Measurements from ENCODE around the gene APLF. TPM values are rescaled to one million over a fixed set of nuclear protein-coding genes. Genes with fewer than 3 reads are reported as not detected.

APLF gene
- total and polyA plus RNA-seq, 7 donors: 0.52 to 4.3 (median 2.8) TPM

GRCh38 chr2:68603059-68603458, 135.7 kb downstream of the APLF start:
- ATAC-seq: no peak

GRCh38 chr2:68604077-68604476, 136.7 kb downstream of the APLF start:
- Histone ChIP-seq H3K27me3 (ENCODE audit: insufficient read depth in 3 of 3, low read length in 2 of 3) (no peaks in the 10 kb centered on the region), H3K4me3 (no peak overlapping the region), H3K27ac (no peak overlapping the region), H3K9me3 (peaks cover 30% of the 10 kb centered on the region), H3K36me3 (ENCODE audit: insufficient read depth in 1 of 2, low read depth in 1 of 2) (no peaks in the 10 kb centered on the region), H3K4me1 (no peaks in the 10 kb centered on the region)
- 89 to 93% (median 92%) methylated on average over 3 of the region's 3 CpGs for WGBS, 3 donors
- intact Hi-C loops (cut with DNase I): no loop called here
- ATAC-seq: no peak
- no peak for DNase-seq
- TF ChIP-seq CTCF (IDR thresholded peaks at IDR 0.05): no peak

More at GRCh38 chr2:68603059-68603458, 135.7 kb downstream of the APLF start:
- Histone ChIP-seq H3K9me3 (peaks cover 27% of the 10 kb centered on the region), H3K27me3 (ENCODE audit: insufficient read depth in 3 of 3, low read length in 2 of 3) (no peaks in the 10 kb centered on the region), H3K36me3 (ENCODE audit: insufficient read depth in 1 of 2, low read depth in 1 of 2) (no peaks in the 10 kb centered on the region), H3K4me1 (no peaks in the 10 kb centered on the region), H3K27ac (no peak overlapping the region), H3K4me3 (no peak overlapping the region)
- no peak for DNase-seq
- intact Hi-C loops (cut with DNase I): no loop called here
- TF ChIP-seq CTCF (IDR thresholded peaks at IDR 0.05): no peak
- WGBS, 3 donors: 93 to 100% (median 97%) methylated on average over 1 of the region's 1 CpG

- no peak for TF ChIP-seq CTCF (IDR thresholded peaks at IDR 0.05)
- 92 to 99% (median 97%) methylated on average over 1 of the region's 1 CpG for WGBS, 3 donors
- Histone ChIP-seq H3K4me3 (no peak overlapping the region), H3K36me3 (ENCODE audit: insufficient read depth in 1 of 2, low read depth in 1 of 2) (no peaks in the 10 kb centered on the region), H3K9me3 (peaks cover 32% of the 10 kb centered on the region), H3K27ac (no peak overlapping the region), H3K4me1 (no peaks in the 10 kb centered on the region), H3K27me3 (ENCODE audit: insufficient read depth in 3 of 3, low read length in 2 of 3) (no peaks in the 10 kb centered on the region)
- ATAC-seq: no peak
- intact Hi-C loops (cut with DNase I): no loop called here
- no peak for DNase-seq
Measured at GRCh38 chr2:68605939-68606338, 138.6 kb downstream of the APLF start.

GRCh38 chr2:68606759-68607158, 139.4 kb downstream of the APLF start:
- TF ChIP-seq CTCF (IDR thresholded peaks at IDR 0.05): no peak
- Histone ChIP-seq H3K27me3 (ENCODE audit: insufficient read depth in 3 of 3, low read length in 2 of 3) (no peaks in the 10 kb centered on the region), H3K36me3 (ENCODE audit: insufficient read depth in 1 of 2, low read depth in 1 of 2) (no peaks in the 10 kb centered on the region), H3K9me3 (peaks cover 24% of the 10 kb centered on the region), H3K4me3 (no peak overlapping the region), H3K27ac (no peak overlapping the region), H3K4me1 (no peaks in the 10 kb centered on the region)
- 83 to 87% (median 87%) methylated on average over 4 of the region's 4 CpGs for WGBS, 3 donors
- ATAC-seq: no peak
- DNase-seq: no peak
- intact Hi-C loops (cut with DNase I): no loop called here

GRCh38 chr2:68607837-68608236, 140.5 kb downstream of the APLF start:
- Histone ChIP-seq H3K27me3 (ENCODE audit: insufficient read depth in 3 of 3, low read length in 2 of 3) (no peaks in the 10 kb centered on the region), H3K27ac (no peak overlapping the region), H3K4me3 (no peak overlapping the region), H3K36me3 (ENCODE audit: insufficient read depth in 1 of 2, low read depth in 1 of 2) (no peaks in the 10 kb centered on the region), H3K9me3 (peaks cover 13% of the 10 kb centered on the region), H3K4me1 (no peaks in the 10 kb centered on the region)
- intact Hi-C loops (cut with DNase I): no loop called here
- ATAC-seq (no peak), DNase-seq (no peak)
- no peak for TF ChIP-seq CTCF (IDR thresholded peaks at IDR 0.05)

Measured in psoas muscle (tissue), 8 donors.